ENCODE results near the gene DUSP22.

DNA sequence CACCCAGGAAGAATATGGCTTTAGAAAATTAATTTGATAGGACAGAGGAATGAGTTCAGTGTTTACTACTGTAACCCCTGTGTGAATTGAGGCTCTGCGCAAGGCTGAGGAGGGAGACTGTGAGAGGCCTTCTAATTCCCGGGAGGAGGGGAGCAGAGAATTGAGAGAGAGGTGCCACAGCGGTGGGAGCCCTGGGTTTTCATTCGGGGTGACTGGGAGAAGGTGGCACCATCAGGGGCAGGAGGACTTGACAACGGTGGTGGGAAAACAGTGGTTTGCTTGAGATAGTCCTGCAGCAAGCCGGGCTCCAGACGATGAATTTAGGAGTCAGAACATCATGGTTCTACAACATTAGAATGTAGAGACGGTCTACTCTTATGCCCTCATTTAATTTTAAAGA is 9.2 kb downstream of the DUSP22 start:
- TF ChIP-seq EGR1 (IDR thresholded peaks at IDR 0.05; ENCODE audit: low read depth in 2 of 2) (no peak), GABPA (IDR thresholded peaks at IDR 0.05 in 1 of 2, conservative IDR thresholded peaks at IDR 0.05 in 1 of 2) (no peak), NR2F2 (IDR thresholded peaks at IDR 0.05) (no peak)
